Tibial artery (tissue), 4 donors: Measurements from ENCODE around the gene L1CAM.

ENCODE experiments used
- DNase-seq, 2 donors: peaks; one replicate each; pipeline ENCODE4 v3.0.0-alpha.2; 2019
- H3K27ac ChIP-seq, 2 donors: fragments of 200-600 bp; sonication (generic) in 1 of 2; 1 replicate in 1 of 2; 2 replicates in 1 of 2; pipeline ENCODE4 v1.5.1; 2018 to 2019; ENCODE audit warnings: mild to moderate bottlenecking in 1 of 2
- H3K27me3 ChIP-seq, 2 donors: fragments of 200-600 bp; sonication (generic) in 1 of 2; one replicate each; pipeline versions ENCODE4 v1.5.1 to v1.6.0; 2016 to 2019
- H3K36me3 ChIP-seq, 3 donors: fragments of 200-600 bp; sonication (generic) in 2 of 3; one replicate each; pipeline ENCODE4 v1.5.1; 2016 to 2019; ENCODE audit warnings: mild to moderate bottlenecking in 2 of 3
- H3K4me1 ChIP-seq, 4 donors: fragments of 200-600 bp; sonication (generic) in 2 of 4; 1 replicate in 3 of 4; 2 replicates in 1 of 4; pipeline ENCODE4 v1.5.1; 2016 to 2019
- H3K4me3 ChIP-seq, 2 donors: fragments of 200-600 bp; sonication (generic) in 1 of 2; 1 replicate in 1 of 2; 2 replicates in 1 of 2; pipeline ENCODE4 v1.5.1; 2018 to 2019; ENCODE audit warnings: mild to moderate bottlenecking in 2 of 2
- H3K9me3 ChIP-seq, 3 donors: fragments of 200-600 bp; sonication (generic) in 1 of 3; one replicate each; pipeline ENCODE4 v1.5.1; 2016 to 2019
- intact Hi-C: fragments of 100-400 bp; cut with DNase I; formaldehyde crosslinking; loops from one replicate; pipeline ENCODE4 v1.15.0; 2023; ENCODE audit warnings: low total_unique reads
- TF ChIP-seq, protein P1 (sequence below), 2 experiments: fragments of 200-600 bp in 1 of 2; fragments of 450-650 bp in 1 of 2; IDR thresholded peaks; one replicate each; pipeline ENCODE4 v1.5.1; 2017 to 2019; ENCODE audit warnings: antibody characterized with exemption in 2 of 2, mild to moderate bottlenecking in 1 of 2, moderate library complexity in 1 of 2

L1CAM gene

DNA sequence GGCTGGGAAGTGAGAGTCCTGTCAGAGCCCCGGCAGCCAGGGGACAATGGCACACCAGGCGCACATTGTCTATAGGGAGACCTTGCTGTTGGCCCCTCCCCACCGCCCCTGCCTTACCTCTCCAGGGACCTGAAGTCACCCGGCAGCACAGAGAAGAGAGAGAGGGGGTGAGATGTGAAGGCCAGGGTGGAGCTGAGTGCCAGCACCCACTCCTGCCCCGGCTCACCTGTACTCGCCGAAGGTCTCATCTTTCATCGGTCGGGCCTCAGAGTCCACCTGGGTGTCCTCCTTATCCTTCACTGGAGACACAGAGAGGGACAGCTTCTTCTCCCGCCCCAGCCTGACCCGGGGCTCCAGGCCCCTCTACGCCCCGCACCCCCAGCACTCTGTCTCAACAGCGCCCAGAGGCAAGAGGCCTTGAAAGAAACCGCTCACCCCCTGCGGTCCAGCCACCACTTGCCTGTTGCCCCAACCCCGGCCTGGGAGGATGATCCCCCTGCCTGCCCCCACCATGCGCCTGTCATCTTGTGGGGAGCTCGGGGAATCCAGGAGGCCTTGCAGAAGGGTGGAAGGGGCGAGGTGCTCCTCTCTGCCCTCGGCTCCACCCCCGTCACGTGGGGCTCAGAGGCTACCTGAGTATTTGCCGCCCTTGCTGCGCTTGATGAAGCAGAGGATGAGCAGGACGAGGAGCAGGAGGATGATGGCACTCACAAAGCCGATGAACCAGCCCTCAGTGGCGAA lies 22.6 kb downstream of the L1CAM start:
- Histone ChIP-seq H3K9me3 (peaks cover 0 to 4% (median 0%) of the 10 kb centered on the region in 3 donors), H3K4me1 (no peaks in the 10 kb centered on the region), H3K4me3 (no peak overlapping the region), H3K27ac (no peak overlapping the region), H3K36me3 (no peaks in the 10 kb centered on the region), H3K27me3 (peaks cover 0 to 7% of the 10 kb centered on the region in 2 donors)
- DNase-seq, result no peak
- intact Hi-C loops, result no loop called here
- TF ChIP-seq, protein P1, sequence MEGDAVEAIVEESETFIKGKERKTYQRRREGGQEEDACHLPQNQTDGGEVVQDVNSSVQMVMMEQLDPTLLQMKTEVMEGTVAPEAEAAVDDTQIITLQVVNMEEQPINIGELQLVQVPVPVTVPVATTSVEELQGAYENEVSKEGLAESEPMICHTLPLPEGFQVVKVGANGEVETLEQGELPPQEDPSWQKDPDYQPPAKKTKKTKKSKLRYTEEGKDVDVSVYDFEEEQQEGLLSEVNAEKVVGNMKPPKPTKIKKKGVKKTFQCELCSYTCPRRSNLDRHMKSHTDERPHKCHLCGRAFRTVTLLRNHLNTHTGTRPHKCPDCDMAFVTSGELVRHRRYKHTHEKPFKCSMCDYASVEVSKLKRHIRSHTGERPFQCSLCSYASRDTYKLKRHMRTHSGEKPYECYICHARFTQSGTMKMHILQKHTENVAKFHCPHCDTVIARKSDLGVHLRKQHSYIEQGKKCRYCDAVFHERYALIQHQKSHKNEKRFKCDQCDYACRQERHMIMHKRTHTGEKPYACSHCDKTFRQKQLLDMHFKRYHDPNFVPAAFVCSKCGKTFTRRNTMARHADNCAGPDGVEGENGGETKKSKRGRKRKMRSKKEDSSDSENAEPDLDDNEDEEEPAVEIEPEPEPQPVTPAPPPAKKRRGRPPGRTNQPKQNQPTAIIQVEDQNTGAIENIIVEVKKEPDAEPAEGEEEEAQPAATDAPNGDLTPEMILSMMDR (IDR thresholded peaks at IDR 0.05), result no peak

DNA sequence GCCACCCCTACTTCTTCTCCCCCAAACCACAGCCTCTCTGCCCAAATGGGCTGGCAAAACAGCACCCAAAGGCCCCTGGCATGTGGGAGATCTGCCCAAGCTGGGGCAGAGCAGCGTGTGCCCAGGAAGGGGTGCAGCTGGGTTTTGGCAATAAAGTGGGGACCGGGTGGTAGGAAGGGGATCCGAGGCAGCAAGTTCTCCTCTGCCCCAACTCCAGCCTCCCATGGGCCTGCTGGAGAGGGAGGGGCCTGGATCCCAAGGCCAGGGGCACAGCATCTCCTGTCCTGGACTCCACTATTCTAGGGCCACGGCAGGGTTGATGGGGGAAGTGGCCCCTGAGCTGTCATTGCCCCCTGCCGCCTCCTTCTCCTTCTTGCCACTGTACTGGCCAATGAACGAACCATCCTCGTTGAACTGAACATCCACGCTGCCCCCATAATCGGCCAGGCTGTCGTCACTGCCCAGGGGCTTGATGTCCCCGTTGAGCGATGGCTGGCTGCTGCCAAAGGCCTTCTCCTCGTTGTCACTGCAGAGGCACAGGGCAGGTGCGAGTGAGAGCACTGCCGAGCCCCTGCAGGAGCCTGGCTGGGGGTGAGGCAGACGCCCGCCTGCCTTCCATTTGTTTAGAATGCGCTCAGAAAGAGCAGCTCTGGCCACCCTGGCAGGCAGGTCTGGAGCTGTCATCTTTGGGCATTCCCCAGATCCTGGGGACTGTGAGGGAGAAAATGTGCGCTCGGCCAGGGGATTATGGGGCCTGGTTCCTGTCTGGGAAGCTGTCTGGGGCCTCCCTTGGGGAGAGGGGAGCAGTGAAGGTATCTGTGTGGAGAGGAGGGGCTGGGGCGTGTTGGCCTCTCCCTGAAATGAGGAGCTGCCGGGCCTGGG lies 23.4 kb downstream of the L1CAM start:
- Histone ChIP-seq H3K27ac (no peak overlapping the region), H3K4me3 (no peak overlapping the region), H3K9me3 (peaks cover 0 to 4% (median 0%) of the 10 kb centered on the region in 3 donors), H3K36me3 (no peaks in the 10 kb centered on the region), H3K27me3 (peaks cover 0 to 7% of the 10 kb centered on the region in 2 donors), H3K4me1 (no peaks in the 10 kb centered on the region)
- TF ChIP-seq, protein P1 (IDR thresholded peaks at IDR 0.05), result no peak
- intact Hi-C loops, result no loop called here
- no peak for DNase-seq

DNA sequence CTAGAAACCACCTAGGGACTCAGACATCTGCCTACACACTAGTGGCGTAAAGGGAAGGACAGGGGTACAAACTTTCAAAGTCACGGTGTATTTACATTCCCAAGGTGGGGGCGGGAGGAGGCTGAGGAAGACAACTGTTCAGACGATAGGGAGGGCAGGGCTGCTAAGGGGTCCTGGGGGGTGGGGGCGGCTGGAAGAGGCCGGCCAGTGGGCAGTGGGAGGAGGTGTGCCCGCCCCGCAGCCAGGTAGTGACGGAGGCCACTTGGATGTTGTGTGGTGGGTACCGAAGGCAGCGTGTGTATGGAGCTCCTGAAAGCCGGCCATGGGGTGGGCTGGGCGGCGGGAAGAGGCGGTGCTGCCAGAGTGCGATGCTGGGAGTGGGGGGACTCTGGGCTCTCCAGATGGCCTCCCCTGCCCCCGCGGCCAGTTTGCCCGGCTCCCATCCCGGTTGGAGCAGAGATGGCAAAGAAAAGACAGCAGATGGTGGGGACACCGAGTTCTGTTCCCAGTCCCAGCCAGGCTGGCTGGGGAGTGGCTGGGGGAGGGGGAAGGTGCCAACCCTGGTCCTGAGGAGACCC lies 24.2 kb downstream of the L1CAM start:
- TF ChIP-seq, protein P1 (IDR thresholded peaks at IDR 0.05), result no peak
- no peak for DNase-seq
- Histone ChIP-seq H3K36me3 (no peaks in the 10 kb centered on the region), H3K27me3 (peaks cover 0 to 7% of the 10 kb centered on the region in 2 donors), H3K9me3 (peaks cover 0 to 4% (median 0%) of the 10 kb centered on the region in 3 donors), H3K4me3 (no peak overlapping the region), H3K4me1 (no peaks in the 10 kb centered on the region), H3K27ac (no peak overlapping the region)
- intact Hi-C loops, result no loop called here

DNA sequence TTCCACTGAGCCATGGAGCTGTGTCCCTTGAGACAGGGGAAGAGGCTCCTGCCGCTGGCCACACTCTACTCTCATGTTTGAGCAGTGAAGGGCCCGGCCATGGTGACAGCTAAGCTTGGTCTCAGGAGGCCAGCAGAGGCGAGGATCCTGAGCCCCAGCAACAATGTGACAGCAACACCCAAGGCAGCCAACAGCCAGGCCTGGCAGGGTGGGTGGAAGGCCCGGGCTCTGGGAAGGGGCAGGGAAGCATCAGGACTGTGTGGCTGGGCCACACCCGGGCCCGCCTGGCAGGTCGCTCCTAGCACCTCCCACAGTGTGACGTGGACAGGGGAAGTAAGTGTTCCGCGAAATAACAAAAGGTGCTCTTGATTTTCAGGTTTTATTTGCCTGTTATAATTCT lies 24.8 kb downstream of the L1CAM start:
- DNase-seq, result no peak
- peaks cover 0 to 4% (median 0%) of the 10 kb centered on the region in 3 donors for H3K9me3 ChIP-seq

DNA sequence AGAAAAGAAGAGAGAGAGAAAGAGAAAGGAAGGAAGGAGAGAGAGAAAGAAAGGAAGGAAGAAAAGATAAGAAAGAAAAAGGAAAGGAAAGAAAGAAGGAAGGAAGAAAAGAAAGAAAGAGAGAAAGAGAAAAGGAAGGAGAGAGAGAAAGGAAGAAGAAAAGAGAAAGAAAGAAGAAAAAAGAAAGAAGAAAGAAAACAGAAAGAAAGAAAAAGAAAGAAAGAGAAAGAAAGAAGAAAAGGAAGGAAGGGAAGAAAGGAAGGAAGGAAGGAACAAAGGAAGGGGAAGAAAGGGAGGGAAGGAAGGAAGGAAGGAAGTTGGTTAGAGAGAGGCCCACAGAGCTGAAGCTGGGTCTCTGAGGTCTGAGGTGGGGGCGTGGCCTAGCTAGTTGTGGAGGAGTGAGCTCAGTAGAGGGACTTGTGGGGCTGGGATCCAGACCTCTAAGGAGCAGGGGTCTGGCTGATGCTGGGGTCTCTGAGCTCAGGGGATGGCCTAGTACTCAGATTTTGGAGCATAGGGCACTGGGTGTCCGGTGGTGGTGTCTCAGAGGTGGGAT lies 28.5 kb downstream of the L1CAM start:
- H3K4me1 ChIP-seq, result no peaks in the 10 kb centered on the region
- H3K9me3 ChIP-seq, result peaks cover 0 to 4% (median 2%) of the 10 kb centered on the region in 3 donors
- no peak overlapping the region for H3K27ac ChIP-seq
- no peaks in the 10 kb centered on the region for H3K36me3 ChIP-seq
- intact Hi-C loops, result no loop called here
- no peak for DNase-seq
- peaks cover 0 to 9% of the 10 kb centered on the region in 2 donors for H3K27me3 ChIP-seq
- TF ChIP-seq, protein P1 (IDR thresholded peaks at IDR 0.05), result no peak
- no peak overlapping the region for H3K4me3 ChIP-seq

More for the DNA sequence above, 24.8 kb downstream of the L1CAM start:
- H3K4me1 ChIP-seq, result no peaks in the 10 kb centered on the region
- H3K36me3 ChIP-seq, result no peaks in the 10 kb centered on the region
- intact Hi-C loops, result no loop called here
- TF ChIP-seq, protein P1 (IDR thresholded peaks at IDR 0.05), result no peak
- H3K27ac ChIP-seq, result no peak overlapping the region
- no peak overlapping the region for H3K4me3 ChIP-seq
- peaks cover 0 to 13% of the 10 kb centered on the region in 2 donors for H3K27me3 ChIP-seq
